ENCODE data around the gene RANBP1.

DNA sequence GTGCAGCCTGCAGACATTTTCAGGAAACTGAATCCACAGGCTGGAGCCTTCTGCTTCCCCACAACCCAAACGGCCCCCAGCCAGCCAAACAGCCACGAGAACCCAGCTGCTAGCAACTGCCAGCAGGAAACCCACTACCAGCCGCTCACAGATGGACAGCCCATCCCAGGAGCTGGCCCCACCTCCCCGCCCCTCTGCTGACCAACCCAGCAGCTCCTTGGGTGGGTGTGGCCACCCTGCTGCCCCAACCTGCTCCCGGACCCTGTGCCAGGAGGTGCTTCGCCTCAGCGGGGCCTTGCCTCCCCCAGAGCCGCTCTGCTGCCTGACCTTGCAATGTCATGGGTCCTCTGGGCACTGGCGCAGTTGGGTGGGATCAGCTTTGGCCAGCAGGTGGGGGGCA, 43.2 kb downstream of the RANBP1 start:
- TF ChIP-seq, protein P1, sequence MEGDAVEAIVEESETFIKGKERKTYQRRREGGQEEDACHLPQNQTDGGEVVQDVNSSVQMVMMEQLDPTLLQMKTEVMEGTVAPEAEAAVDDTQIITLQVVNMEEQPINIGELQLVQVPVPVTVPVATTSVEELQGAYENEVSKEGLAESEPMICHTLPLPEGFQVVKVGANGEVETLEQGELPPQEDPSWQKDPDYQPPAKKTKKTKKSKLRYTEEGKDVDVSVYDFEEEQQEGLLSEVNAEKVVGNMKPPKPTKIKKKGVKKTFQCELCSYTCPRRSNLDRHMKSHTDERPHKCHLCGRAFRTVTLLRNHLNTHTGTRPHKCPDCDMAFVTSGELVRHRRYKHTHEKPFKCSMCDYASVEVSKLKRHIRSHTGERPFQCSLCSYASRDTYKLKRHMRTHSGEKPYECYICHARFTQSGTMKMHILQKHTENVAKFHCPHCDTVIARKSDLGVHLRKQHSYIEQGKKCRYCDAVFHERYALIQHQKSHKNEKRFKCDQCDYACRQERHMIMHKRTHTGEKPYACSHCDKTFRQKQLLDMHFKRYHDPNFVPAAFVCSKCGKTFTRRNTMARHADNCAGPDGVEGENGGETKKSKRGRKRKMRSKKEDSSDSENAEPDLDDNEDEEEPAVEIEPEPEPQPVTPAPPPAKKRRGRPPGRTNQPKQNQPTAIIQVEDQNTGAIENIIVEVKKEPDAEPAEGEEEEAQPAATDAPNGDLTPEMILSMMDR (conservative IDR thresholded peaks at IDR 0.05; ENCODE audit: low read length), result no peak
- TF ChIP-seq EZH2phosphoT487 (IDR thresholded peaks at IDR 0.05; ENCODE audit: borderline replicate concordance, low read depth, low read length), result no peak

Measured in OCI-LY7 (cell line).